Liver (tissue), 9 donors: ENCODE results near the gene BTG4. TPM values are rescaled to one million over a fixed set of nuclear protein-coding genes. Genes with fewer than 3 reads are reported as not detected.

Experiments used
- DNase-seq: peaks from one replicate; pipeline ENCODE4 v3.0.0-alpha.2; 2017; ENCODE audit warnings: low spot score
- H3K27ac ChIP-seq, 2 donors: one replicate each; pipeline ENCODE4 v1.7.0; 2013; ENCODE audit warnings: inconsistent platforms in 2 of 2, low read length in 2 of 2, control low read depth in 1 of 2, low read depth in 1 of 2, mild to moderate bottlenecking in 1 of 2
- H3K27me3 ChIP-seq, 4 donors: one replicate each; pipeline versions ENCODE4 v1.6.1 to v1.7.0; 2013; ENCODE audit warnings: low read length in 3 of 4, inconsistent platforms in 1 of 4, mild to moderate bottlenecking in 1 of 4, moderate library complexity in 1 of 4; ENCODE audit not compliant: control insufficient read depth in 4 of 4, insufficient read depth in 4 of 4
- H3K36me3 ChIP-seq, 4 donors: one replicate each; pipeline versions ENCODE4 v1.6.1 to v1.7.0; 2013; ENCODE audit warnings: low read length in 3 of 4, mild to moderate bottlenecking in 3 of 4, low read depth in 1 of 4, moderate library complexity in 1 of 4; ENCODE audit not compliant: control insufficient read depth in 4 of 4, insufficient read depth in 3 of 4
- H3K4me1 ChIP-seq, 4 donors: one replicate each; pipeline versions ENCODE4 v1.6.1 to v1.7.0; 2013; ENCODE audit warnings: low read length in 3 of 4, mild to moderate bottlenecking in 3 of 4, moderate library complexity in 1 of 4; ENCODE audit not compliant: control insufficient read depth in 4 of 4, insufficient read depth in 4 of 4
- H3K4me3 ChIP-seq, 3 donors: one replicate each; pipeline versions ENCODE4 v1.6.1 to v1.7.0; 2013; ENCODE audit warnings: low read length in 3 of 3, control low read depth in 1 of 3, low read depth in 1 of 3, mild to moderate bottlenecking in 1 of 3
- H3K9ac ChIP-seq, 2 donors: one replicate each; pipeline ENCODE4 v1.7.0; 2013; ENCODE audit warnings: low read length in 2 of 2, mild to moderate bottlenecking in 2 of 2, moderate library complexity in 2 of 2, control low read depth in 1 of 2, low read depth in 1 of 2
- H3K9me3 ChIP-seq, 4 donors: one replicate each; pipeline versions ENCODE4 v1.6.1 to v1.7.0; 2013; ENCODE audit warnings: low read length in 3 of 4; ENCODE audit not compliant: control insufficient read depth in 4 of 4
- ATF3 ChIP-seq: IDR thresholded peaks from 2 replicates; pipeline ENCODE4 v1.6.1; 2016; ENCODE audit warnings: antibody characterized with exemption
- FOXA1 ChIP-seq: IDR thresholded peaks from 2 replicates; pipeline ENCODE4 v1.6.1; 2016; ENCODE audit warnings: antibody characterized with exemption
- FOXA2 ChIP-seq: IDR thresholded peaks from 2 replicates; pipeline ENCODE4 v1.6.1; 2016; ENCODE audit warnings: antibody characterized with exemption
- GABPA ChIP-seq, 2 donors: IDR thresholded peaks in 1 of 2; conservative IDR thresholded peaks in 1 of 2; 2 replicates each; pipeline ENCODE4 v1.6.1; 2016; ENCODE audit warnings: antibody characterized with exemption in 2 of 2, mild to moderate bottlenecking in 1 of 2, moderate library complexity in 1 of 2
- HNF4A ChIP-seq, 2 donors: conservative IDR thresholded peaks; 2 replicates each; pipeline ENCODE4 v1.6.1; 2016; ENCODE audit warnings: antibody characterized with exemption in 2 of 2, mild to moderate bottlenecking in 2 of 2
- HNF4G ChIP-seq: IDR thresholded peaks from 2 replicates; pipeline ENCODE4 v1.6.1; 2016; ENCODE audit warnings: antibody characterized with exemption
- MAX ChIP-seq: IDR thresholded peaks from 2 replicates; pipeline ENCODE4 v1.6.1; 2016; ENCODE audit warnings: antibody characterized with exemption
- RAD21 ChIP-seq, 2 donors: IDR thresholded peaks; 2 replicates each; pipeline ENCODE4 v1.6.1; 2016; ENCODE audit warnings: antibody characterized with exemption in 2 of 2, mild to moderate bottlenecking in 2 of 2
- REST ChIP-seq: IDR thresholded peaks from 2 replicates; pipeline ENCODE4 v1.6.1; 2016; ENCODE audit warnings: antibody characterized with exemption, mild to moderate bottlenecking
- RXRA ChIP-seq, 2 donors: IDR thresholded peaks; 2 replicates each; pipeline ENCODE4 v1.6.1; 2017 to 2018; ENCODE audit warnings: antibody characterized with exemption in 2 of 2, mild to moderate bottlenecking in 1 of 2
- SP1 ChIP-seq: IDR thresholded peaks from 2 replicates; pipeline ENCODE4 v1.6.1; 2018; ENCODE audit warnings: antibody characterized with exemption, mild to moderate bottlenecking
- TAF1 ChIP-seq: conservative IDR thresholded peaks from 2 replicates; pipeline ENCODE4 v1.6.1; 2016; ENCODE audit warnings: antibody characterized with exemption, mild to moderate bottlenecking
- YY1 ChIP-seq: IDR thresholded peaks from 2 replicates; pipeline ENCODE4 v1.6.1; 2016; ENCODE audit warnings: antibody characterized with exemption, mild to moderate bottlenecking
- ZBTB33 ChIP-seq: IDR thresholded peaks from 2 replicates; pipeline ENCODE4 v1.6.1; 2016; ENCODE audit warnings: antibody characterized with exemption
- WGBS: extraction: QIAGEN DNeasy Blood & Tissue Kit; methylation state at CpG from one replicate; pipeline ENCODE4 v1.1.7; 2013; 5-methylcytosine and 5-hydroxymethylcytosine counted together
- polyA plus RNA-seq, 2 donors: library from polyadenylated mRNA; stranded (reverse) in 1 of 2; unstranded in 1 of 2; fragments of 200-250 nt in 1 of 2; fragments of >200 nt in 1 of 2; fragmentation: Nextera tagmentation in 1 of 2; extraction: Ambion mirVana in 1 of 2; gene quantifications; one replicate each; pipeline versions ENCODE4 v1.2.1 to v1.2.3, GENCODE V29; 2013 to 2015
- total RNA-seq, 2 donors: library from RNA; depleted of rRNA; stranded (reverse); fragments of >200 nt; gene quantifications; one replicate each; pipeline ENCODE4 v1.2.3, GENCODE V29; 2014
- TF ChIP-seq, protein P1 (sequence below): fragments of 150-350 bp; IDR thresholded peaks from 2 replicates; pipeline ENCODE4 v1.5.1; 2017; ENCODE audit warnings: improper control_type of control experiment, low read depth, low read length; ENCODE audit not compliant: missing input control
- donor health status: healthy.
- donor health status: healthy.
- donor health status: healthy.
- donor health status: healthy.
- donor health status: healthy.

The BTG4 gene
- total and polyA plus RNA-seq, 4 donors, result not detected

GRCh38 chr11:111522426-111522825, 10.2 kb upstream of the BTG4 start:
- no peak for DNase-seq
- Histone ChIP-seq H3K36me3 (no peaks in the 10 kb centered on the region), H3K27ac (no peak overlapping the region), H3K9ac (no peak overlapping the region), H3K4me1 (no peaks in the 10 kb centered on the region), H3K9me3 (no peaks in the 10 kb centered on the region), H3K4me3 (no peak overlapping the region), H3K27me3 (no peaks in the 10 kb centered on the region)
- 84% methylated on average over 5 of the region's 5 CpGs for WGBS
- TF ChIP-seq, protein P1, sequence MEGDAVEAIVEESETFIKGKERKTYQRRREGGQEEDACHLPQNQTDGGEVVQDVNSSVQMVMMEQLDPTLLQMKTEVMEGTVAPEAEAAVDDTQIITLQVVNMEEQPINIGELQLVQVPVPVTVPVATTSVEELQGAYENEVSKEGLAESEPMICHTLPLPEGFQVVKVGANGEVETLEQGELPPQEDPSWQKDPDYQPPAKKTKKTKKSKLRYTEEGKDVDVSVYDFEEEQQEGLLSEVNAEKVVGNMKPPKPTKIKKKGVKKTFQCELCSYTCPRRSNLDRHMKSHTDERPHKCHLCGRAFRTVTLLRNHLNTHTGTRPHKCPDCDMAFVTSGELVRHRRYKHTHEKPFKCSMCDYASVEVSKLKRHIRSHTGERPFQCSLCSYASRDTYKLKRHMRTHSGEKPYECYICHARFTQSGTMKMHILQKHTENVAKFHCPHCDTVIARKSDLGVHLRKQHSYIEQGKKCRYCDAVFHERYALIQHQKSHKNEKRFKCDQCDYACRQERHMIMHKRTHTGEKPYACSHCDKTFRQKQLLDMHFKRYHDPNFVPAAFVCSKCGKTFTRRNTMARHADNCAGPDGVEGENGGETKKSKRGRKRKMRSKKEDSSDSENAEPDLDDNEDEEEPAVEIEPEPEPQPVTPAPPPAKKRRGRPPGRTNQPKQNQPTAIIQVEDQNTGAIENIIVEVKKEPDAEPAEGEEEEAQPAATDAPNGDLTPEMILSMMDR, result no peak
- TF ChIP-seq RXRA (IDR thresholded peaks at IDR 0.05), result no peak
- no peak for TF ChIP-seq ZBTB33
- no peak for TF ChIP-seq REST
- no peak for TF ChIP-seq MAX
- no peak for TF ChIP-seq HNF4G
- TF ChIP-seq FOXA2, result no peak
- TF ChIP-seq TAF1, result no peak
- TF ChIP-seq GABPA (IDR thresholded peaks at IDR 0.05 in 1 of 2, conservative IDR thresholded peaks at IDR 0.05 in 1 of 2), result no peak
- TF ChIP-seq HNF4A (conservative IDR thresholded peaks at IDR 0.05), result no peak
- no peak for TF ChIP-seq RAD21 (IDR thresholded peaks at IDR 0.05)
- no peak for TF ChIP-seq ATF3
- TF ChIP-seq FOXA1, result no peak

DNA sequence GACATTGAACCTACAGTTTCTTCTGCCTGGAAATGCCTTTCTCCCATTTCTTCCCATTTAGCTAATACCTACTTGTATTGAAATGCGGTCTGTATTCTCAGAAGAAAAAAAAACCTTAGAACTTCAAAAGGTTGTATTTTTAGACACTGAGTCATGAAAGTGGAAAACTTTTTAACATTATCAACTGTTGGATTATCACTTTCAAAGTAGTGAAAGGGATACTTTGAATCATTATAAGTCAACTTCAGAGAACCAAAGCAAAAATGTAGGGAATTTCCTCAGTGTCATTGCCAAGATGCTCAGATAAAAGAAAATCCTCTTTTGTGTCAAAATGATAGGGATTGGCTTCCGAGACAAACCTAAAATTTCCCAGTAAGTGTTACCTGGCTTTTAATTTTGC, 8.9 kb upstream of the BTG4 start:
- Histone ChIP-seq H3K4me1 (no peaks in the 10 kb centered on the region), H3K27ac (no peak overlapping the region), H3K4me3 (no peak overlapping the region), H3K9me3 (no peaks in the 10 kb centered on the region), H3K27me3 (no peaks in the 10 kb centered on the region), H3K36me3 (no peaks in the 10 kb centered on the region), H3K9ac (no peak overlapping the region)
- 82% methylated on average over 2 of the region's 2 CpGs for WGBS
- DNase-seq, result no peak
- TF ChIP-seq ATF3 (no peak), FOXA2 (no peak), REST (no peak), SP1 (no peak), MAX (no peak), HNF4G (no peak), GABPA (IDR thresholded peaks at IDR 0.05 in 1 of 2, conservative IDR thresholded peaks at IDR 0.05 in 1 of 2) (no peak), RAD21 (IDR thresholded peaks at IDR 0.05) (no peak), HNF4A (conservative IDR thresholded peaks at IDR 0.05) (no peak), YY1 (no peak)
- TF ChIP-seq, protein P1, result no peak
